ENCODE measurements around the gene FAM20B. TPM values are rescaled to one million over a fixed set of nuclear protein-coding genes. Genes with fewer than 3 reads are reported as not detected.
A peak's percentile ranks its signal among the peaks of the same experiment; 100 is the strongest.

Gene FAM20B
- total RNA-seq, 2 experiments from 2014 or later = 35.1 to 36.1 TPM

DNA sequence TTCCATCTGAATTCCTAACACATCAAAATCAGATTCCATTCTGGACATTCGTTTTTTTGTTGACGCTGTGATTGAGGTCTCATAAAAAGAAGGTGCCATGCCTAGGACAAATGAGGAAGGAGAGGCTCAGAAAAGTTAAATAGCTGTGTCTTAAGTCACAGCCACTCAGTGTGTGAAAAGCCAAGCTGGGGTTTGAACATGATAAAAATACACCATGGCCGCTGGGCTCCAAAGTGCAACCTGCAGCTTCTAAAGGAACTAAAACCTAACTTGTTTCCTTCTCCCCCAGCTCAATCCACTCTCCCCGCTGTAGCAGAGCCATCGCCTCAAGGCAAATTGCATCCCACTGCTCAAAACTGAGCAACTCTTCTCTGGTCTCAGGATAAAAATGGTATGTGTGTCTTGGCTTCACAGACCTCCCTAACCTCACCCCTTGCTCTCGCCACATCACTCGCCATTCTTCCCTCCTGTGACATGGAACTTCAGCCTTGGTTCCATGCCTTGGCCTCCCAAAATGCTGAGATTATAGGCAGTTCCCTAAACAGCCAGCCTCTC, 22.1 kb upstream of the FAM20B start:
- no peaks in the 10 kb centered on the region for H3K36me3 Mint-ChIP-seq (ENCODE audit: low read depth)
- intact Hi-C loops (cut with micrococcal nuclease) = loop anchor here (1.0 to 5.0 kb wide), 2 partner anchors 471 to 691 kb away; no protein-coding TSS in a partner anchor
- no peak overlapping the region for H3K27ac Mint-ChIP-seq
- CTCF ChIA-PET = interaction anchor here (0.6 to 4.3 kb wide), 37 partner anchors 11 to 692 kb away, joined by 3 to 71 read pairs (median 4); partner anchors contain the start of gene TOR3A
- no peaks in the 10 kb centered on the region for H3K9me3 Mint-ChIP-seq
- H3K4me3 Mint-ChIP-seq = no peak overlapping the region
- peaks cover 13% of the 10 kb centered on the region for H3K4me1 Mint-ChIP-seq (ENCODE audit: low read depth)
- H3K27me3 Mint-ChIP-seq (ENCODE audit: low read depth) = no peaks in the 10 kb centered on the region
- DNase-seq = no peak

DNA sequence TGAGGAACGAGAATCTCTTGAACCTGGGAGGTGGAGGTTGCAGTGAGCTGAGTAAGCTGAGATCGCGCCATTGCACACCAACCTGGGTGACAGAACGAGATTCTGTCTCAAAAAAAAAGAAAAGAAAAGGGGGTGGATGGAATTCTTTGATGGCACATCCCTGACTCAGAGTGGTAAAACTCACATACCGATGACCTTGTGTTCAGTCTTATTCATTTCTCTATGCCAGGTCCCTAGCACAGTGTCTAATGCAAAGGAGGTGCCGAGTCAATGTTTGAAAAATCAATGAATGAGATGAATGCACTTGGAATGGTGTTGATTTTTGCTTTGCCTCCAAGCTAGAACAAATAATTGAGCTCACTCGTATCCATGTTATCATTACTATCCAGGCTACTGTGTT, 18.5 kb upstream of the FAM20B start:
- H3K27ac Mint-ChIP-seq = no peak overlapping the region
- intact Hi-C loops (cut with micrococcal nuclease) = no loop called here

DNA sequence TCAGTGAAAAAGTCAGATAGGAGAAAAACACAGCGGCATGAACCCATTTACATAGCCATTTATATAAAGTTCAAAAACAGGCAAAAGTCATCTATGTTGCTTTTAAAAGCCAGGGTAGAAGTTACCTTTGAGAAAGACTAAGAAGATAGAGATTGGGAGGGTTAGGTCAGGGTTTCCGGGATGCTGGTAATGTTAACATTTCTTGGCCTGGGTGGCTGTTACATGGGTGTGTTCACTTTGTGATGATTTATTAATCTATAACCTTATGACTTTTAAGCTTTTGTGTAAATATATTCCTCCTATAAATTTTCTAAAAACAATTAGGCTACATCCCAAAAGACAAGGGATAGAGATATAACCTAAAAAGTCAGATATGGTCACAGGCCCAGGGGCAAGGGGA, 15.0 kb upstream of the FAM20B start:
- DNase-seq = no peak
- no peaks in the 10 kb centered on the region for H3K4me1 Mint-ChIP-seq (ENCODE audit: low read depth)
- no peaks in the 10 kb centered on the region for H3K9me3 Mint-ChIP-seq
- H3K27me3 Mint-ChIP-seq (ENCODE audit: low read depth) = no peaks in the 10 kb centered on the region
- no peaks in the 10 kb centered on the region for H3K36me3 Mint-ChIP-seq (ENCODE audit: low read depth)
- intact Hi-C loops (cut with micrococcal nuclease) = no loop called here
- CTCF ChIA-PET = interaction anchor here (0.7 kb wide), 1 partner anchor 12 kb away, joined by 3 read pairs; no protein-coding TSS in a partner anchor
- H3K27ac Mint-ChIP-seq = no peak overlapping the region
- no peak overlapping the region for H3K4me3 Mint-ChIP-seq

More for the DNA sequence above, 18.5 kb upstream of the FAM20B start:
- DNase-seq = no peak
- peaks cover 13% of the 10 kb centered on the region for H3K4me1 Mint-ChIP-seq (ENCODE audit: low read depth)
- CTCF ChIA-PET = interaction anchor here (0.7 to 3.0 kb wide), 4 partner anchors 17 to 234 kb away, joined by 4 to 10 read pairs (median 4); no protein-coding TSS in a partner anchor
- H3K36me3 Mint-ChIP-seq (ENCODE audit: low read depth) = no peaks in the 10 kb centered on the region
- no peaks in the 10 kb centered on the region for H3K27me3 Mint-ChIP-seq (ENCODE audit: low read depth)
- no peaks in the 10 kb centered on the region for H3K9me3 Mint-ChIP-seq
- no peak overlapping the region for H3K4me3 Mint-ChIP-seq

DNA sequence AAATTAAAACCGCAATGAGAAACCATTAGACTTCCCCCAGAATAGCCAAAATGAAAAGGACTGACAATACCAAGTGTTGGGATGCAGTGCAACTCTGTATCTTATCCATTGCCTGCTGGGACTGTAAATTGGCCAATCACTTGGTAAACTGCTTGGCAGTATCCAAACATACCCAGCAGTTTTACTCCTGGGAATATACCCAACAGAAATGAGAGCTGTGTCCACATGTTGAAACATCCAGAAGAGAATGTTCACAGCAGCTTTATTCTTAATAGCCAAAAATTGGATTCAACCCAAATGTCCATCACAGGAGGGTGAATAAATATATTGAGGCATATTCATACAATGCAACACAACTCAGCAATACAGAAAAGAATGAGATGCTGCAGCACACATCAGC, 13.7 kb upstream of the FAM20B start:
- Mint-ChIP-seq H3K27me3 (ENCODE audit: low read depth) (no peaks in the 10 kb centered on the region), H3K9me3 (no peaks in the 10 kb centered on the region), H3K36me3 (ENCODE audit: low read depth) (no peaks in the 10 kb centered on the region), H3K4me3 (no peak overlapping the region), H3K4me1 (ENCODE audit: low read depth) (no peaks in the 10 kb centered on the region), H3K27ac (no peak overlapping the region)
- CTCF ChIA-PET = no interaction called here
- intact Hi-C loops (cut with micrococcal nuclease) = no loop called here
- no peak for DNase-seq

DNA sequence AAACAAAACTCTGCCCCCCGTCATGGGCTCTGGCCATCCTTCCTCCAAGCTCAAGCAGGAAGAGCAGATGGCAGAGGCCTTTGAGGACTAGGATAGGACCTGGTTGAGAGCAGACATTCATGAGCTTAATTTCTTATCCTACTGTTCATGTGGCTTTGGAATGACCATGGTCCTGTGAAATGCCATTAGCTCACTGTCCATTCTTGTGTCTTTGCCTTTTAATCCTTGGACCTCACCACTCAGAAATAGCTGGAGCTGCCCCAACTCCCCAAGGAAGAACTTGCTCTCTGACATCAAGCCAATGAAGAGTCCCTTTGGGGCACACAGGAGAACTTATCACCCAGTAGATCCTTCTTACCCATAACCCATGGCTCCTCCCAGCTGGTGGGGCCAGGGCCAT, 11.6 kb upstream of the FAM20B start:
- Mint-ChIP-seq H3K27me3 (ENCODE audit: low read depth) (no peaks in the 10 kb centered on the region), H3K4me1 (ENCODE audit: low read depth) (no peaks in the 10 kb centered on the region), H3K9me3 (no peaks in the 10 kb centered on the region), H3K4me3 (no peak overlapping the region), H3K27ac (no peak overlapping the region), H3K36me3 (ENCODE audit: low read depth) (no peaks in the 10 kb centered on the region)
- CTCF ChIA-PET = interaction anchor here (0.6 to 1.7 kb wide), 3 partner anchors 9 to 833 kb away, joined by 3 to 6 read pairs (median 5); no protein-coding TSS in a partner anchor
- DNase-seq = no peak
- intact Hi-C loops (cut with micrococcal nuclease) = no loop called here

DNA sequence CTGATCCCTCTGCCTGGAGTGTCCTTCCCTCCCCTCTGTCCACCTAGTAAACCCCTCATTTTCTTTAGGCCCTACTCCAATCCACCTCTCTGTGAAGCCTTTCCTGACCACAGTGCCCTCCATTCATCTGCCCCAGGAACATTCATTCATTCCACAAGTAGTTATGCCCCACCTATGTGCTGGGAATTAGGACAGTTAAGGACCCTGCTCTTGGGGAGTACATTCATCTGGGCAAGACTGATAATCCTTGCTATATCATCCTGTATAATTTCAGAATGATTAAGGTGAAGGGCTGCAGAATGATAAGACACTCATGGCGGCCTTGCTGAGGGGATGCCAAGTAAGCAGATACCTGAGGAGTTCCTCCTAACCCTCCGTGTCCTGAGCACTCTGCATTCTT, 10.3 kb upstream of the FAM20B start:
- no peaks in the 10 kb centered on the region for H3K36me3 Mint-ChIP-seq (ENCODE audit: low read depth)
- H3K27me3 Mint-ChIP-seq (ENCODE audit: low read depth) = no peaks in the 10 kb centered on the region
- CTCF ChIA-PET = no interaction called here
- intact Hi-C loops (cut with micrococcal nuclease) = no loop called here
- no peak overlapping the region for H3K27ac Mint-ChIP-seq
- no peaks in the 10 kb centered on the region for H3K9me3 Mint-ChIP-seq
- no peak for DNase-seq
- H3K4me1 Mint-ChIP-seq (ENCODE audit: low read depth) = no peaks in the 10 kb centered on the region
- H3K4me3 Mint-ChIP-seq = no peak overlapping the region

DNA sequence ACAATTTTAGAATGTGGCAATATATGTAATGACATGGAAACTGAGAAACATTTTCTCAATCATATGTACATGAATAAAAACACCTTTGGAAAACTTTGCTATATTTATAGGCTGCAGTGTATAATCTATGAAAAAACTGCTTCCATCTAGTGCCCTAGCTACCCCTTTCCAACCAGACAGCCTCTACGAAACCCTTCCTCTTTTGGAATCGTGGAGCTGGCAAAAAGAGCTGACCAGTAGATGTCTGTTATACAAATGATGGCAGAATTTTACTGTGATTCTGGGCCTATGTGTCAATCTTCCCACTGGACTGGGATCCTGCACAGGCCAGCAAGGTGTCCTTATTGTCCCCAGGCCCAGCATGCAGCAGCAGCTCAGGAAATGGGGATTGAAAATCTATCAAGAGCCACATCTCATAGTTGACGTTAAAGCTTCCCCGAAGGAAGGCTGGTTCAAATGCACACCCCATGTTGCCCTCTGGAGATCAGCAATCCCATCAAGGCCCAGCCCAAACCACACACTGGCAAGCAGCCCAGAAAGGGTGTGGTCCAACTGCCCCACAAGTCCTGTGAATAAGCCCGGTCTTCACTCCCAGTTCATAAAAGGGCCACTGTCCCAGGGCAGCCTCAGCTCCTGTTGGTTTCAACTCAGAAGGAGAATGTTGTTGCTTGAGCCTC, 8.8 kb upstream of the FAM20B start:
- Mint-ChIP-seq H3K4me3 (no peak overlapping the region), H3K36me3 (ENCODE audit: low read depth) (no peaks in the 10 kb centered on the region), H3K9me3 (no peaks in the 10 kb centered on the region), H3K27me3 (ENCODE audit: low read depth) (no peaks in the 10 kb centered on the region), H3K4me1 (ENCODE audit: low read depth) (no peaks in the 10 kb centered on the region), H3K27ac (no peak overlapping the region)
- DNase-seq = no peak
- intact Hi-C loops (cut with micrococcal nuclease) = no loop called here
- CTCF ChIA-PET = interaction anchor here (0.6 to 1.8 kb wide), 2 partner anchors 14 to 67 kb away, joined by 5 to 13 read pairs; no protein-coding TSS in a partner anchor

DNA sequence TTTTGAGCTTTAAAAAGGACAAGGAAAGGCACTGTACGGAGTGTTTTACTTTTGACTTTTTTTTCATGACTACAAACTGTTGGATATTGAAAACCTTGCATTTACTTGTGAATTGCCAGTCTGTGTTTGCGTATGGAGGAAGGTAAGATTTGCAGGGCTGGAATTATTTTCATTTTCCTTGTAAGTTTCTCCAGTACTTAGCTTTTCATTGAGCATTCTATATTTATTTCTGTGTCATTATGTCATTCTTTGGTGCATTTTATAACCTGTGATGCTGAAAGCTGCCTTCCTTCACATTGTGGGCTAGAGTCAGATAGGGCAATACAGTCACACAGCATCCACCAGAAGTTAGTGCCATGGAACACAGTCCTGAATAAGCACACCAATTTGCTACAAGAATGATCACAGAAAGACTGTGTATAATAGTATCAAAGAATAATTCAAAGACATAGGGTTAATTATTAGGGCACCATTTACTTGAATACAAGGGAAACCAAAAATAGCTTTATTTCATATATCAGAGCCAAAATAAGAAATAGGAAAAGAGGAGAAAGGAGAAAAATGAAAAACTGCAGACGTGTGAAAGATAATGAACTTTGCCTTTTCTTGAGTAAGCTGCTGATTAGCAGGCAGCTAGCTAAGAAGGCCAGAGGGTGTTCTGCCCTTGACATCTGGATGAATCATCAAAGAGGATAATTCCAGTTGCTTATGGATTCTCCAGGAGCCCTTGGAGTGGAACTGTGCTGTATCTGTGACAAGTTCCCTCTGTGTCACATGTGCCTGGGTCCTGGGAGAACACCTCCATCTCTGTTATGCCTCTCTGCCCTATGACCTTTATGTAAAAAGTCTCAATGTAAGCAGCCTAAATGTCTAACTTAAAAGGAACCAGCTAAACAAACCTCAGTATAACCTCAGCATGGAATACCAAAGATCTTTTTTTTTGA, 8.0 kb upstream of the FAM20B start:
- intact Hi-C loops (cut with micrococcal nuclease) = no loop called here
- Mint-ChIP-seq H3K4me3 (no peak overlapping the region), H3K36me3 (ENCODE audit: low read depth) (no peaks in the 10 kb centered on the region), H3K27me3 (ENCODE audit: low read depth) (no peaks in the 10 kb centered on the region), H3K9me3 (no peaks in the 10 kb centered on the region), H3K4me1 (ENCODE audit: low read depth) (no peaks in the 10 kb centered on the region), H3K27ac (no peak overlapping the region)
- DNase-seq = no peak
- CTCF ChIA-PET = interaction anchor here (0.6 to 1.8 kb wide), 3 partner anchors 8 to 67 kb away, joined by 4 to 13 read pairs (median 5); no protein-coding TSS in a partner anchor

DNA sequence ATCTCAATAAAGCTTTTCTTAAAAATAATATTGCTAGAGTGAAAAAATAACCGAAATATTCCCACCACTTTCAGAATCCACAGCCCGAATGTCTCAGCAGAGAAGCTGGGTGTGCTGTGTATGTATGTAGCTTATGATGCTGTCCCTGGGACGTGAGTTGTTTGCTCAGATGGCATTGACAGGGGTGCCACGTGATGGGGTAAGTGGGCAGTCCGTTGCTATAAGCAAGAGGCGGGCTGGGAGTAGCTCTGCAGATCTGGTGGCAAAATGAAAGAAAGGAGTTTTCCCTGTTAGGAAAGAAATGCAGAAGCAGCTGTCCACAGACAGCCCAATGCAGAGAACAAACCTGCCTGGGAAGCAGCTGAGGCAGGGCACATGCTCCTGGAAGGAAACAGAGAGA, 3.8 kb upstream of the FAM20B start:
- Mint-ChIP-seq H3K4me1 (ENCODE audit: low read depth) (peaks cover 6% of the 10 kb centered on the region), H3K36me3 (ENCODE audit: low read depth) (no peaks in the 10 kb centered on the region), H3K9me3 (no peaks in the 10 kb centered on the region), H3K27me3 (ENCODE audit: low read depth) (no peaks in the 10 kb centered on the region), H3K4me3 (no peak overlapping the region), H3K27ac (no peak overlapping the region)
- intact Hi-C loops (cut with micrococcal nuclease) = no loop called here
- CTCF ChIA-PET = interaction anchor here (1.0 kb wide), 1 partner anchor 490 kb away, joined by 4 read pairs; no protein-coding TSS in a partner anchor
- DNase-seq = no peak

DNA sequence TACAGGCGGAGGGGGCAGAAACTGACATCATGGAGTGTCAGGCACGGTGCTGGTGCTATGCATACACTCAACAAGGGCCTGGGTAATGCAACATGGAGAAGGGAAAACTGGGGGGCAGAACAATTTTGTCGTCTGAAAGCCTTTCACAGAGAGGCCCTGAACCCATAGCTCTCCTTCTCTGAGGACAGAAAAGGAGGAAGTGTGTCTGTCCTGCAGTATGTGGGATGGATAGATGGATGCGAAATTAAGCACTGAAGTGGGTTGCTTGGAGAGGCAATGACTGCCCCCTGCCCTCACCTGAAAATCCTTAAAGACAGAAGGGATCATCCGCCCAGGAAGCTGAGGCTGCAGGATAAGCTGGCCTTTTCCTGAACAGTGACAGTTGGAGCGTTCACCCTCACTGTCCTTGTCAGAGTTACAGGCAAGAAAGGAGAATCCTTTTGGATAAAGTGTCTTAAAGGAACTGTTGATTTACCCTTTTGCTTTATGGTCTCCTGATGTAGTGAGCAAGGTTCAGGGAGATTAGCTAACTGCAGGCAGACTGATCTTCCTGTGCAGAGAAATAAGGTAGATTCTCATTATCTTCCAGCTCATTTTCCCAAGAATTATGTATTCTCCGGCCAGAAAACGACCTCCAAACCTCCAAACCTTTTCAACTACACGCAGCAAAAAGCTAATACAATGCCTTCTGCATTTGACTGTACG, 1.6 kb upstream of the FAM20B start:
- intact Hi-C loops (cut with micrococcal nuclease) = no loop called here
- no peaks in the 10 kb centered on the region for H3K36me3 Mint-ChIP-seq (ENCODE audit: low read depth)
- H3K27ac Mint-ChIP-seq = no peak overlapping the region
- no peaks in the 10 kb centered on the region for H3K27me3 Mint-ChIP-seq (ENCODE audit: low read depth)
- no peak for DNase-seq
- CTCF ChIA-PET = interaction anchor here (0.5 to 1.0 kb wide), 5 partner anchors 17 to 297 kb away, joined by 3 to 4 read pairs (median 3); no protein-coding TSS in a partner anchor
- H3K9me3 Mint-ChIP-seq = no peaks in the 10 kb centered on the region
- H3K4me1 Mint-ChIP-seq (ENCODE audit: low read depth) = peaks cover 24% of the 10 kb centered on the region
- H3K4me3 Mint-ChIP-seq = no peak overlapping the region

DNA sequence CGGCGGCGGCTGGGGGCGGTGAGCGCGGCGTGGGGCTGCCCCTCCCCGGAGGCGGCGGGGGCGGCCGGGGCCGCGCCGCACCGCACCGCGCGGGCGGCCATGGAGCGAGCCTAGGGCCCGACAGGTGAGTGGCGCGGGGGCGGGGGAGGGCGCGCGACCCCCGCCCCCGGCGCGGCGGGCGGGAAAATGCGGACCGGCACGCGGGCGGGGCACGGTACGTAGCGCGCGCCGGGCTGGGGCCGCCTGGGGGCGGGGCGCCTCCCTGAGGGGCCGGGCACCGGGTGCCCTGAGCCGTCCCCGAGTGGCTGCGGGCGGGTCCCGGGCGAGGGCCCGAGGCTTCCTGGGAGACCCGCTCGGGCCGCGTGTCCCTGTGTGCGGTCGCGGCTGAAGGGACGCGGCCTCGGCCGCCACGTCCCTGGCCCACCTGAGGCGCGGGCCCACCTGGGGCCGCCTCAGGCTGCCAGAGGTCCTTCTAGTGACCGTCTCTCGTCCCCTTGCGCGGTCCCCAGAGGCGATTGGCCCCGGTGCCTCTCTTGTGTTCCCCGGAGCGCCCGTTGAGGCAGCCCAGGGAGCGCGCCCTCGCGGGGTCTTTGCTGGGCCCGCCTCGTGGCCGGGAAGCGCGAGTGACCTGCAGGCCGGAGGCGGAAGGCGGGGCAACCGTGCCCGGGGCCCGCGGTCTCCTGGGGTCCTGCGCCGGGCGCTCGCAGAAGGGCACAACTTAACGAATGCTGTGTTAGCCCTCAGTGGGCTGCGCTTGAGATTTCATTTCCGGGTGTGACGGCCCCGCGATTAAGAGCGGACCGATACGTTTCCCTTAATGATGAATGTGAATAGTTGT, 500 bp downstream of the FAM20B start:
- Mint-ChIP-seq H3K4me1 (ENCODE audit: low read depth) (peaks cover 43% of the 10 kb centered on the region), H3K36me3 (ENCODE audit: low read depth) (no peaks in the 10 kb centered on the region), H3K27me3 (ENCODE audit: low read depth) (no peaks in the 10 kb centered on the region), H3K27ac (peak overlapping the region; percentile 78), H3K4me3 (peak overlapping the region; percentile 85), H3K9me3 (no peaks in the 10 kb centered on the region)
- intact Hi-C loops (cut with micrococcal nuclease) = loop anchor here (1.0 to 5.0 kb wide), 8 partner anchors 8 to 928 kb away; partner anchors contain the start of genes AXDND1, CEP350, RALGPS2 and TOR1AIP1
- peak; percentile 67 for DNase-seq
- CTCF ChIA-PET = interaction anchor here (0.9 kb wide), 1 partner anchor 13 kb away, joined by 3 read pairs; no protein-coding TSS in a partner anchor
